Nephron progenitor cell (in vitro differentiated cells): ENCODE measurements around the gene FTL.

Experiments used
- DNase-seq: peaks from one replicate; pipeline ENCODE4 v3.0.0; 2021
- H3K27ac Mint-ChIP-seq: 2 replicates; pipeline ENCODE4 v1.8.0; 2021; ENCODE audit warnings: mild to moderate bottlenecking, moderate library complexity, mixed read lengths
- H3K27me3 Mint-ChIP-seq: 2 replicates; pipeline ENCODE4 v1.8.0; 2021; ENCODE audit warnings: mild to moderate bottlenecking, low read depth, mixed read lengths; ENCODE audit not compliant: poor library complexity
- H3K36me3 Mint-ChIP-seq: 2 replicates; pipeline ENCODE4 v1.8.0; 2021; ENCODE audit warnings: low read depth, mixed read lengths
- H3K4me1 Mint-ChIP-seq: 2 replicates; pipeline ENCODE4 v1.8.0; 2021; ENCODE audit warnings: mixed read lengths
- H3K4me3 Mint-ChIP-seq: 2 replicates; pipeline ENCODE4 v1.8.0; 2021; ENCODE audit warnings: mild to moderate bottlenecking, moderate library complexity, mixed read lengths
- H3K9me3 Mint-ChIP-seq: 2 replicates; pipeline ENCODE4 v1.8.0; 2021; ENCODE audit warnings: mild to moderate bottlenecking, moderate library complexity, mixed read lengths
- CTCF ChIP-seq: fragments of 200-600 bp; sonication (generic); IDR thresholded peaks from 2 replicates; pipeline ENCODE4 v1.5.0; 2021; ENCODE audit warnings: antibody characterized with exemption

FTL gene

GRCh38 chr19:48993175-48994034 is 28.3 kb downstream of the FTL start, which contains the start of the genes GYS1 and RUVBL2:
GYS1 (minus strand) TSS chr19:48993309; CDS start chr19:48993112, 197 bp downstream.
RUVBL2 (plus strand) TSS chr19:48993887; CDS start chr19:48993912, 25 bp downstream.
- H3K36me3 Mint-ChIP-seq: peaks cover 24% of the 10 kb centered on the region
- H3K4me3 Mint-ChIP-seq: peak within 1 kb of the TSS; percentile 98
- peak; percentile 99 for DNase-seq
- no peaks in the 10 kb centered on the region for H3K27me3 Mint-ChIP-seq
- peak within 1 kb of the TSS; percentile 99 for H3K27ac Mint-ChIP-seq
- H3K9me3 Mint-ChIP-seq: no peaks in the 10 kb centered on the region
- H3K4me1 Mint-ChIP-seq: peaks cover 43% of the 10 kb centered on the region
- TF ChIP-seq CTCF: peak; percentile 98

- Mint-ChIP-seq H3K9me3 (no peaks in the 10 kb centered on the region), H3K4me3 (peak overlapping the region; percentile 98), H3K36me3 (peaks cover 18% of the 10 kb centered on the region), H3K27me3 (no peaks in the 10 kb centered on the region), H3K27ac (peak overlapping the region; percentile 96), H3K4me1 (peaks cover 43% of the 10 kb centered on the region)
- no peak for DNase-seq
- TF ChIP-seq CTCF: no peak
Observed at GRCh38 chr19:48994035-48994386, 28.9 kb downstream of the FTL start.

- Mint-ChIP-seq H3K27ac (no peak overlapping the region), H3K4me1 (peaks cover 21% of the 10 kb centered on the region), H3K4me3 (no peak overlapping the region), H3K36me3 (peaks cover 14% of the 10 kb centered on the region), H3K27me3 (no peaks in the 10 kb centered on the region), H3K9me3 (no peaks in the 10 kb centered on the region)
- DNase-seq: peak; percentile 75
- TF ChIP-seq CTCF: peak; percentile 54
Observed at GRCh38 chr19:48997972-48998371, 32.9 kb downstream of the FTL start.

GRCh38 chr19:48999481-49000325 is 34.6 kb downstream of the FTL start:
- no peaks in the 10 kb centered on the region for H3K27me3 Mint-ChIP-seq
- H3K9me3 Mint-ChIP-seq: no peaks in the 10 kb centered on the region
- H3K4me1 Mint-ChIP-seq: peaks cover 8% of the 10 kb centered on the region
- H3K36me3 Mint-ChIP-seq: peaks cover 31% of the 10 kb centered on the region
- peak overlapping the region; percentile 74 for H3K27ac Mint-ChIP-seq
- peak; percentile 74 for TF ChIP-seq CTCF
- no peak overlapping the region for H3K4me3 Mint-ChIP-seq
- DNase-seq: peak; percentile 80

GRCh38 chr19:49004133-49004532 is 39.0 kb downstream of the FTL start:
- no peak for DNase-seq
- TF ChIP-seq CTCF: no peak
- H3K4me3 Mint-ChIP-seq: no peak overlapping the region
- H3K36me3 Mint-ChIP-seq: peaks cover 50% of the 10 kb centered on the region
- H3K27me3 Mint-ChIP-seq: no peaks in the 10 kb centered on the region
- no peaks in the 10 kb centered on the region for H3K9me3 Mint-ChIP-seq
- no peaks in the 10 kb centered on the region for H3K4me1 Mint-ChIP-seq
- no peak overlapping the region for H3K27ac Mint-ChIP-seq
